SK-N-SH (cell line): ENCODE results near the gene ARID5A. TPM values are rescaled to one million over a fixed set of nuclear protein-coding genes. Genes with fewer than 3 reads are reported as not detected.

Experiments used
- polyA plus RNA-seq, 3 experiments: library from polyadenylated mRNA; depleted of rRNA; stranded (reverse); fragments of >200 nt; gene quantifications; 2 replicates each; pipeline ENCODE4 v1.2.3, GENCODE V29; 2012

The ARID5A gene
- polyA plus RNA-seq, 1 of the 3 experiments (the other 2 are of a cell fraction), result 3.3 TPM

Other genes starting within 250 kb of the ARID5A start
- gene SNRNP200, start 231.2 kb upstream of the ARID5A start, polyA plus RNA-seq (2012; rRNA removed), result 165 and 177 TPM in 2 replicates
- gene ITPRIPL1, start 211.4 kb upstream of the ARID5A start, polyA plus RNA-seq (2012; rRNA removed), result 4.3 and 5.0 TPM in 2 replicates
- gene NCAPH, start 201.0 kb upstream of the ARID5A start, polyA plus RNA-seq (2012; rRNA removed), result 17.0 and 17.8 TPM in 2 replicates
- 0.05 and 0.08 TPM in 2 replicates for gene NEURL3, start 31.4 kb upstream of the ARID5A start, polyA plus RNA-seq (2012; rRNA removed)
- 10.1 and 10.7 TPM in 2 replicates for gene KANSL3, start 101.6 kb downstream of the ARID5A start, polyA plus RNA-seq (2012; rRNA removed)
- gene FER1L5, start 106.0 kb downstream of the ARID5A start, polyA plus RNA-seq (2012; rRNA removed), result 0.02 TPM in 1 of 2 replicates, not detected in the other
- 17.7 and 21.9 TPM in 2 replicates for gene LMAN2L, start 203.3 kb downstream of the ARID5A start, polyA plus RNA-seq (2012; rRNA removed)
- 5.5 TPM in 2 replicates for gene CNNM4, start 224.2 kb downstream of the ARID5A start, polyA plus RNA-seq (2012; rRNA removed)